Measurements from ENCODE around the gene GLT8D1. TPM values are rescaled to one million over a fixed set of nuclear protein-coding genes. Genes with fewer than 3 reads are reported as not detected.

The GLT8D1 gene
- total RNA-seq, 1 donor from 2014 or later = 61.1 TPM

GRCh38 chr3:52694528-52695189 lies 10.9 kb downstream of the GLT8D1 start:
- no peaks in the 10 kb centered on the region for H3K27me3 ChIP-seq (ENCODE audit: control insufficient read depth in 3 of 3, insufficient read depth in 3 of 3, low read length in 3 of 3)
- H3K36me3 ChIP-seq (ENCODE audit: control insufficient read depth in 3 of 3, insufficient read depth in 3 of 3, low read length in 3 of 3) = peaks cover 44 to 71% (median 70%) of the 10 kb centered on the region in 3 donors
- no peak overlapping the region for H3K4me3 ChIP-seq (ENCODE audit: low read length in 3 of 3)
- H3K27ac ChIP-seq (ENCODE audit: low read depth, low read length) = no peak overlapping the region
- H3K4me1 ChIP-seq (ENCODE audit: control insufficient read depth in 3 of 3, insufficient read depth in 3 of 3, low read length in 3 of 3) = no peaks in the 10 kb centered on the region
- H3K9me3 ChIP-seq (ENCODE audit: control insufficient read depth in 3 of 3, low read length in 3 of 3) = no peaks in the 10 kb centered on the region
- H3K9ac ChIP-seq (ENCODE audit: low read depth in 1 of 3, low read length in 3 of 3) = no peak overlapping the region

- Histone ChIP-seq H3K27me3 (ENCODE audit: control insufficient read depth in 3 of 3, insufficient read depth in 3 of 3, low read length in 3 of 3) (no peaks in the 10 kb centered on the region), H3K4me1 (ENCODE audit: control insufficient read depth in 3 of 3, insufficient read depth in 3 of 3, low read length in 3 of 3) (no peaks in the 10 kb centered on the region), H3K36me3 (ENCODE audit: control insufficient read depth in 3 of 3, insufficient read depth in 3 of 3, low read length in 3 of 3) (peaks cover 60 to 87% (median 82%) of the 10 kb centered on the region in 3 donors), H3K4me3 (ENCODE audit: low read length in 3 of 3) (no peak overlapping the region), H3K9me3 (ENCODE audit: control insufficient read depth in 3 of 3, low read length in 3 of 3) (no peaks in the 10 kb centered on the region), H3K27ac (ENCODE audit: low read depth, low read length) (no peak overlapping the region), H3K9ac (ENCODE audit: low read depth in 1 of 3, low read length in 3 of 3) (no peak overlapping the region)
Measured at GRCh38 chr3:52693071-52693470, 12.5 kb downstream of the GLT8D1 start.

GRCh38 chr3:52690560-52690959 lies 15.0 kb downstream of the GLT8D1 start:
- H3K4me3 ChIP-seq (ENCODE audit: low read length in 3 of 3) = no peak overlapping the region
- peaks cover 8 to 11% (median 11%) of the 10 kb centered on the region in 3 donors for H3K4me1 ChIP-seq (ENCODE audit: control insufficient read depth in 3 of 3, insufficient read depth in 3 of 3, low read length in 3 of 3)
- H3K9me3 ChIP-seq (ENCODE audit: control insufficient read depth in 3 of 3, low read length in 3 of 3) = no peaks in the 10 kb centered on the region
- H3K27ac ChIP-seq (ENCODE audit: low read depth, low read length) = no peak overlapping the region
- peaks cover 52 to 74% (median 67%) of the 10 kb centered on the region in 3 donors for H3K36me3 ChIP-seq (ENCODE audit: control insufficient read depth in 3 of 3, insufficient read depth in 3 of 3, low read length in 3 of 3)
- H3K9ac ChIP-seq (ENCODE audit: low read depth in 1 of 3, low read length in 3 of 3) = no peak overlapping the region
- H3K27me3 ChIP-seq (ENCODE audit: control insufficient read depth in 3 of 3, insufficient read depth in 3 of 3, low read length in 3 of 3) = no peaks in the 10 kb centered on the region

- peaks cover 43 to 61% (median 56%) of the 10 kb centered on the region in 3 donors for H3K36me3 ChIP-seq (ENCODE audit: control insufficient read depth in 3 of 3, insufficient read depth in 3 of 3, low read length in 3 of 3)
- H3K9ac ChIP-seq (ENCODE audit: low read depth in 1 of 3, low read length in 3 of 3) = peak overlapping the region in 1 of 3 donors; percentile 17
- H3K27ac ChIP-seq (ENCODE audit: low read depth, low read length) = no peak overlapping the region
- H3K9me3 ChIP-seq (ENCODE audit: control insufficient read depth in 3 of 3, low read length in 3 of 3) = no peaks in the 10 kb centered on the region
- peaks cover 14 to 18% (median 16%) of the 10 kb centered on the region in 3 donors for H3K4me1 ChIP-seq (ENCODE audit: control insufficient read depth in 3 of 3, insufficient read depth in 3 of 3, low read length in 3 of 3)
- H3K4me3 ChIP-seq (ENCODE audit: low read length in 3 of 3) = no peak overlapping the region
- no peaks in the 10 kb centered on the region for H3K27me3 ChIP-seq (ENCODE audit: control insufficient read depth in 3 of 3, insufficient read depth in 3 of 3, low read length in 3 of 3)
Measured at GRCh38 chr3:52689151-52689550, 16.4 kb downstream of the GLT8D1 start.

- peaks cover 36 to 53% (median 49%) of the 10 kb centered on the region in 3 donors for H3K36me3 ChIP-seq (ENCODE audit: control insufficient read depth in 3 of 3, insufficient read depth in 3 of 3, low read length in 3 of 3)
- H3K4me3 ChIP-seq (ENCODE audit: low read length in 3 of 3) = no peak overlapping the region
- H3K9me3 ChIP-seq (ENCODE audit: control insufficient read depth in 3 of 3, low read length in 3 of 3) = no peaks in the 10 kb centered on the region
- H3K4me1 ChIP-seq (ENCODE audit: control insufficient read depth in 3 of 3, insufficient read depth in 3 of 3, low read length in 3 of 3) = peaks cover 14 to 27% (median 16%) of the 10 kb centered on the region in 3 donors
- H3K27ac ChIP-seq (ENCODE audit: low read depth, low read length) = no peak overlapping the region
- no peak overlapping the region for H3K9ac ChIP-seq (ENCODE audit: low read depth in 1 of 3, low read length in 3 of 3)
- H3K27me3 ChIP-seq (ENCODE audit: control insufficient read depth in 3 of 3, insufficient read depth in 3 of 3, low read length in 3 of 3) = no peaks in the 10 kb centered on the region
Measured at GRCh38 chr3:52688266-52688665, 17.3 kb downstream of the GLT8D1 start.

GRCh38 chr3:52685709-52686691 lies 19.6 kb downstream of the GLT8D1 start, which contains the start of the genes GNL3 and PBRM1:
Gene GNL3, plus strand, starts transcription at chr3:52686032. Its CDS starts 61 bp downstream, at chr3:52686093.
Gene PBRM1, minus strand, starts transcription at chr3:52685913.
- Histone ChIP-seq H3K27me3 (ENCODE audit: control insufficient read depth in 3 of 3, insufficient read depth in 3 of 3, low read length in 3 of 3) (no peaks in the 10 kb centered on the region), H3K4me1 (ENCODE audit: control insufficient read depth in 3 of 3, insufficient read depth in 3 of 3, low read length in 3 of 3) (peaks cover 16 to 33% (median 21%) of the 10 kb centered on the region in 3 donors), H3K27ac (ENCODE audit: low read depth, low read length) (peak within 1 kb of the TSS; percentile 94), H3K4me3 (ENCODE audit: low read length in 3 of 3) (peak within 1 kb of the TSS; percentile 90 to 98 (median 96)), H3K36me3 (ENCODE audit: control insufficient read depth in 3 of 3, insufficient read depth in 3 of 3, low read length in 3 of 3) (peaks cover 28 to 36% (median 33%) of the 10 kb centered on the region in 3 donors), H3K9ac (ENCODE audit: low read depth in 1 of 3, low read length in 3 of 3) (peak within 1 kb of the TSS; percentile 85 to 96 (median 94)), H3K9me3 (ENCODE audit: control insufficient read depth in 3 of 3, low read length in 3 of 3) (no peaks in the 10 kb centered on the region)

- Histone ChIP-seq H3K4me1 (ENCODE audit: control insufficient read depth in 3 of 3, insufficient read depth in 3 of 3, low read length in 3 of 3) (peaks cover 16 to 33% (median 21%) of the 10 kb centered on the region in 3 donors), H3K9ac (ENCODE audit: low read depth in 1 of 3, low read length in 3 of 3) (peak overlapping the region; percentile 85 to 96 (median 94)), H3K27me3 (ENCODE audit: control insufficient read depth in 3 of 3, insufficient read depth in 3 of 3, low read length in 3 of 3) (no peaks in the 10 kb centered on the region), H3K4me3 (ENCODE audit: low read length in 3 of 3) (peak overlapping the region; percentile 90 to 96 (median 92)), H3K27ac (ENCODE audit: low read depth, low read length) (peak overlapping the region; percentile 94), H3K36me3 (ENCODE audit: control insufficient read depth in 3 of 3, insufficient read depth in 3 of 3, low read length in 3 of 3) (peaks cover 30 to 33% (median 30%) of the 10 kb centered on the region in 3 donors), H3K9me3 (ENCODE audit: control insufficient read depth in 3 of 3, low read length in 3 of 3) (no peaks in the 10 kb centered on the region)
Measured at GRCh38 chr3:52685285-52685708, 20.3 kb downstream of the GLT8D1 start.

GRCh38 chr3:52684184-52684583 lies 21.4 kb downstream of the GLT8D1 start:
- no peak overlapping the region for H3K4me3 ChIP-seq (ENCODE audit: low read length in 3 of 3)
- H3K9ac ChIP-seq (ENCODE audit: low read depth in 1 of 3, low read length in 3 of 3) = peak overlapping the region in 2 of 3 donors; percentile 52 to 85

GRCh38 chr3:52683611-52684010 lies 22.0 kb downstream of the GLT8D1 start:
- Histone ChIP-seq H3K27me3 (ENCODE audit: control insufficient read depth in 3 of 3, insufficient read depth in 3 of 3, low read length in 3 of 3) (no peaks in the 10 kb centered on the region), H3K36me3 (ENCODE audit: control insufficient read depth in 3 of 3, insufficient read depth in 3 of 3, low read length in 3 of 3) (peaks cover 25 to 34% (median 28%) of the 10 kb centered on the region in 3 donors), H3K27ac (ENCODE audit: low read depth, low read length) (no peak overlapping the region), H3K4me1 (ENCODE audit: control insufficient read depth in 3 of 3, insufficient read depth in 3 of 3, low read length in 3 of 3) (peaks cover 16 to 35% (median 28%) of the 10 kb centered on the region in 3 donors), H3K4me3 (ENCODE audit: low read length in 3 of 3) (no peak overlapping the region), H3K9ac (ENCODE audit: low read depth in 1 of 3, low read length in 3 of 3) (peak overlapping the region in 1 of 3 donors; percentile 41), H3K9me3 (ENCODE audit: control insufficient read depth in 3 of 3, low read length in 3 of 3) (no peaks in the 10 kb centered on the region)

More at GRCh38 chr3:52684184-52684583, 21.4 kb downstream of the GLT8D1 start:
- Histone ChIP-seq H3K27me3 (ENCODE audit: control insufficient read depth in 3 of 3, insufficient read depth in 3 of 3, low read length in 3 of 3) (no peaks in the 10 kb centered on the region), H3K27ac (ENCODE audit: low read depth, low read length) (no peak overlapping the region), H3K9me3 (ENCODE audit: control insufficient read depth in 3 of 3, low read length in 3 of 3) (no peaks in the 10 kb centered on the region), H3K4me1 (ENCODE audit: control insufficient read depth in 3 of 3, insufficient read depth in 3 of 3, low read length in 3 of 3) (peaks cover 16 to 35% (median 24%) of the 10 kb centered on the region in 3 donors), H3K36me3 (ENCODE audit: control insufficient read depth in 3 of 3, insufficient read depth in 3 of 3, low read length in 3 of 3) (peaks cover 27 to 34% (median 28%) of the 10 kb centered on the region in 3 donors)
